Measurements from ENCODE around the gene ACADL. TPM values are rescaled to one million over a fixed set of nuclear protein-coding genes. Genes with fewer than 3 reads are reported as not detected.

The ACADL gene
- total and polyA plus RNA-seq, 2 of the 8 experiments (the other 6 are each of a cell fraction or from before 2014, with no cell fraction given) = 0.11 to 0.34 TPM

DNA sequence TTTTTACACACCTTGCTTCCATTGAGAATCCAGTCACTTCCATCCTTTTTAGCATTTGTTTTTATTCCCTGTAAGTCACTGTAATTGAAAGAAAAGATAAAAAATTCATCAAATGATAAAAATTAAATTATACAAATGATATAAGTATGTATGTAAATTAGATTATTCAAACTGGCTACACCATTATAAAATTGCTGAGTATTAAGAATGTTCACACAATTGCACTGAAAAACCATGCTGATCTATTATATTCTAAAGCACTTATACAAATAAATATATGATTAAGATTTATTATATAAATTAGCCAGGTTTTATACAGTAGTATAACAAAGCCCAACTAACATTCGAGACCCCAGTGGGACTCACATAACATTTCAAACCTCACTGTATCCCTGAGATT lies 15.1 kb downstream of the ACADL start:
- Histone ChIP-seq H3K9ac (replicated peaks in 1 of 4; ENCODE audit: extremely low read depth in 1 of 4, low read depth in 3 of 4, low read length in 3 of 4) (no peak overlapping the region), H3K14ac (ENCODE audit: insufficient read length) (no peak overlapping the region), H3K79me2 (ENCODE audit: control insufficient read depth in 1 of 2, insufficient read depth in 2 of 2, low read length in 2 of 2) (no peaks in the 10 kb centered on the region), H3K79me1 (ENCODE audit: low read depth, low read length) (no peaks in the 10 kb centered on the region), H3K23ac (ENCODE audit: insufficient read length) (no peak overlapping the region), H2AK5ac (ENCODE audit: low read depth, low read length) (no peak overlapping the region), H3K27ac (ENCODE audit: low read depth, low read length) (no peak overlapping the region), H3K4me3 (ENCODE audit: extremely low read depth in 1 of 4, insufficient read depth in 2 of 4, low read depth in 3 of 4, low read length in 4 of 4) (no peak overlapping the region), H4K5ac (ENCODE audit: insufficient read length, low read depth, low read length) (no peak overlapping the region), H3K27me3 (replicated peaks in 1 of 4; ENCODE audit: control insufficient read depth in 3 of 4, extremely low read depth in 1 of 4, insufficient read depth in 3 of 4, low read length in 3 of 4) (no peaks in the 10 kb centered on the region), H3K9me3 (ENCODE audit: insufficient read depth in 2 of 2, low read depth in 1 of 2, low read length in 1 of 2) (no peaks in the 10 kb centered on the region), H3K23me2 (ENCODE audit: low read depth, low read length) (no peaks in the 10 kb centered on the region), H2BK120ac (replicated peaks; ENCODE audit: low read depth, low read length) (no peak overlapping the region), H2BK12ac (ENCODE audit: low read depth, low read length) (no peak overlapping the region), H3K4ac (replicated peaks; ENCODE audit: insufficient read length, low read depth, low read length) (no peak overlapping the region), H4K20me1 (replicated peaks in 1 of 2; ENCODE audit: control insufficient read depth in 1 of 2, insufficient read depth in 2 of 2, low read length in 2 of 2) (no peaks in the 10 kb centered on the region), H2AFZ (ENCODE audit: low read length) (no peak overlapping the region), H2BK5ac (ENCODE audit: low read depth, low read length) (no peak overlapping the region), H3K4me1 (replicated peaks in 1 of 4; ENCODE audit: control insufficient read depth in 3 of 4, insufficient read depth in 4 of 4, low read length in 3 of 4) (no peaks in the 10 kb centered on the region; a peak in 1 of 7 replicates), H4K91ac (replicated peaks; ENCODE audit: insufficient read length, low read length) (no peak overlapping the region), H3K4me2 (ENCODE audit: insufficient read depth in 1 of 2, low read depth in 2 of 2, low read length in 2 of 2) (no peak overlapping the region), H3K36me3 (ENCODE audit: control insufficient read depth in 2 of 4, insufficient read depth in 4 of 4, low read length in 3 of 4) (no peaks in the 10 kb centered on the region), H4K8ac (ENCODE audit: extremely low read depth, insufficient read depth, low read length) (no peak overlapping the region), H3K18ac (ENCODE audit: extremely low read depth, low read length) (no peak overlapping the region), H2BK15ac (ENCODE audit: low read length) (no peak overlapping the region), H2BK20ac (ENCODE audit: low read length) (no peak overlapping the region), H3K56ac (replicated peaks; ENCODE audit: insufficient read length, low read depth, low read length) (no peak overlapping the region)
- FAIRE-seq = no peak
- ChIA-PET POLR2A (ENCODE audit: partially characterized antibody) (no interaction called here), CTCF (ENCODE audit: partially characterized antibody) (interaction anchor here (0.6 to 1.6 kb wide), 4 partner anchors 15 to 232 kb away, joined by 3 to 4 read pairs (median 4); no protein-coding TSS in a partner anchor)
- TF ChIP-seq GABPA (IDR thresholded peaks at IDR 0.05; ENCODE audit: borderline replicate concordance, insufficient read depth, low read length) (no peak), FOSL1 (IDR thresholded peaks at IDR 0.05; ENCODE audit: insufficient read depth, low read depth, low read length) (no peak), POLR2A (IDR thresholded peaks at IDR 0.05; ENCODE audit: control extremely low read depth in 1 of 2, low read depth in 2 of 2, low read length in 2 of 2) (no peak), RXRA (IDR thresholded peaks at IDR 0.05; ENCODE audit: insufficient read depth, low read depth, low read length) (no peak), CEBPB (IDR thresholded peaks at IDR 0.05; ENCODE audit: low read depth, low read length) (no peak), NRF1 (IDR thresholded peaks at IDR 0.05; ENCODE audit: low read depth, low read length) (no peak)
- no peak for DNase-seq (ENCODE audit: low read depth in 1 of 2, low spot score in 2 of 2)
- 100% methylated on average over 1 of the region's 1 CpG; no CpG with 5 or more reads in 1 of the 2 experiments for WGBS, 2 experiments (ENCODE audit: extremely low coverage in 1 of 2, insufficient coverage in 1 of 2, insufficient read length in 1 of 2, insufficient replicate concordance in 2 of 2, low coverage in 1 of 2, low lambda C conversion rate in 2 of 2, missing lambda C conversion rate in 1 of 2)

Measured in H1 (cell line).